Neural progenitor cell (in vitro differentiated cells): Measurements from ENCODE around the gene MAD1L1. TPM values are rescaled to one million over a fixed set of nuclear protein-coding genes. Genes with fewer than 3 reads are reported as not detected.
A peak's percentile ranks its signal among the peaks of the same experiment; 100 is the strongest.

Experiments used
- DNase-seq: peaks from one replicate; pipeline ENCODE4 v3.0.0-alpha.2; 2016; ENCODE audit warnings: low spot score
- H2AFZ ChIP-seq: fragments of 200-600 bp; sonication (generic); replicated peaks from 2 replicates; pipeline ENCODE4 v1.6.1; 2016; ENCODE audit warnings: antibody characterized with exemption
- H3F3A ChIP-seq: fragments of 200-600 bp; sonication (generic); 2 replicates; pipeline ENCODE4 v1.6.1; 2016; ENCODE audit warnings: antibody characterized with exemption, low read depth
- H3K27ac ChIP-seq: fragments of 200-600 bp; sonication (generic); 2 replicates; pipeline ENCODE4 v1.5.1; 2016; ENCODE audit warnings: mild to moderate bottlenecking
- H3K27me3 ChIP-seq: fragments of 200-600 bp; sonication (generic); 2 replicates; pipeline ENCODE4 v1.6.1; 2016; ENCODE audit warnings: mild to moderate bottlenecking, moderate library complexity
- H3K36me3 ChIP-seq: fragments of 200-600 bp; sonication (generic); 2 replicates; pipeline ENCODE4 v1.5.1; 2016
- H3K4me1 ChIP-seq: fragments of 200-600 bp; sonication (generic); 2 replicates; pipeline ENCODE4 v1.6.1; 2016; ENCODE audit warnings: mixed run types
- H3K4me2 ChIP-seq: fragments of 200-600 bp; sonication (generic); 2 replicates; pipeline ENCODE4 v1.6.1; 2016
- H3K4me3 ChIP-seq: fragments of 200-600 bp; sonication (generic); 2 replicates; pipeline ENCODE4 v1.5.1; 2016
- H3K79me2 ChIP-seq: fragments of 200-600 bp; sonication (generic); 2 replicates; pipeline ENCODE4 v1.6.1; 2016; ENCODE audit warnings: low read depth
- H3K9ac ChIP-seq: fragments of 200-600 bp; sonication (generic); 2 replicates; pipeline ENCODE4 v1.6.1; 2016
- H3K9me3 ChIP-seq: fragments of 200-600 bp; sonication (generic); 2 replicates; pipeline ENCODE4 v1.5.1; 2016; ENCODE audit warnings: low read depth
- H4K20me1 ChIP-seq: fragments of 200-600 bp; sonication (generic); 2 replicates; pipeline ENCODE4 v1.6.1; 2016; ENCODE audit warnings: low read depth
- H3K27ac Mint-ChIP-seq: 3 replicates; pipeline ENCODE4 v1.8.0; 2021; ENCODE audit warnings: mixed read lengths
- H3K27me3 Mint-ChIP-seq: 2 replicates; pipeline ENCODE4 v1.8.0; 2022; ENCODE audit warnings: low read depth, mild to moderate bottlenecking, inconsistent platforms, moderate library complexity, mixed read lengths; ENCODE audit not compliant: insufficient read depth
- H3K36me3 Mint-ChIP-seq: 3 replicates; pipeline ENCODE4 v1.8.0; 2021; ENCODE audit warnings: mixed read lengths
- H3K4me1 Mint-ChIP-seq: 3 replicates; pipeline ENCODE4 v1.8.0; 2021; ENCODE audit warnings: mixed read lengths
- H3K4me3 Mint-ChIP-seq: 3 replicates; pipeline ENCODE4 v1.8.0; 2021; ENCODE audit warnings: mild to moderate bottlenecking, moderate library complexity, mixed read lengths
- H3K9me3 Mint-ChIP-seq: 3 replicates; pipeline ENCODE4 v1.8.0; 2020; ENCODE audit warnings: mixed read lengths
- EZH2 ChIP-seq: fragments of 200-600 bp; sonication (generic); IDR thresholded peaks from 2 replicates; pipeline ENCODE4 v1.6.1; 2017; ENCODE audit warnings: antibody characterized with exemption, mild to moderate bottlenecking, moderate library complexity
- EZH2phosphoT487 ChIP-seq: fragments of 200-600 bp; sonication (generic); IDR thresholded peaks from 2 replicates; pipeline ENCODE4 v1.6.1; 2017; ENCODE audit warnings: antibody characterized with exemption
- total RNA-seq: library from RNA; depleted of rRNA; stranded (reverse); fragments of >200 nt; gene quantifications from 2 replicates; pipeline ENCODE4 v1.2.3, GENCODE V29; 2015; ENCODE audit warnings: low replicate concordance
- TF ChIP-seq, protein P1 (sequence below): fragments of 200-600 bp; sonication (generic); IDR thresholded peaks from 2 replicates; pipeline ENCODE4 v1.5.1; 2017; ENCODE audit warnings: antibody characterized with exemption, mild to moderate bottlenecking

Gene MAD1L1
- total RNA-seq, 1 donor from 2014 or later, result 23.7 TPM

DNA sequence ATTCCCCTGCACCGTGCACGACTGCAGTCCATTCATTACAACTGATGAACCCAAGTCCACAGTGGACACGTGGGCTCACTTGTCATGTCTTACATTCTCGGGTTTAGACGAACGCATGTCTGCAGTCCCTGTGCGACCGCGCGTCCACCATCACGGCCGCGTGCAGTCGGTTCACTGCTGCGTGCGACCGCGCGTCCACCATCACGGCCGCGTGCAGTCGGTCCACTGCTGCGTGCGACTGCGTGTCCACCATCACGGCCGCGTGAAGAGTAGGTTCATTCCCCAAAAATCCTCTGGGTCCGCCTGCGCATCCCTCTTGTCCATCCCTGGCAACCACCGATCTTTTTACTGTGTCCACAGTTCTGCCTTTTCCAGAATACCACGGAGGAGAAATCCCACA is 100.5 kb downstream of the MAD1L1 start:
- Histone ChIP-seq H3K4me1 (no peaks in the 10 kb centered on the region), H3K36me3 (no peaks in the 10 kb centered on the region)
- TF ChIP-seq, protein P1, sequence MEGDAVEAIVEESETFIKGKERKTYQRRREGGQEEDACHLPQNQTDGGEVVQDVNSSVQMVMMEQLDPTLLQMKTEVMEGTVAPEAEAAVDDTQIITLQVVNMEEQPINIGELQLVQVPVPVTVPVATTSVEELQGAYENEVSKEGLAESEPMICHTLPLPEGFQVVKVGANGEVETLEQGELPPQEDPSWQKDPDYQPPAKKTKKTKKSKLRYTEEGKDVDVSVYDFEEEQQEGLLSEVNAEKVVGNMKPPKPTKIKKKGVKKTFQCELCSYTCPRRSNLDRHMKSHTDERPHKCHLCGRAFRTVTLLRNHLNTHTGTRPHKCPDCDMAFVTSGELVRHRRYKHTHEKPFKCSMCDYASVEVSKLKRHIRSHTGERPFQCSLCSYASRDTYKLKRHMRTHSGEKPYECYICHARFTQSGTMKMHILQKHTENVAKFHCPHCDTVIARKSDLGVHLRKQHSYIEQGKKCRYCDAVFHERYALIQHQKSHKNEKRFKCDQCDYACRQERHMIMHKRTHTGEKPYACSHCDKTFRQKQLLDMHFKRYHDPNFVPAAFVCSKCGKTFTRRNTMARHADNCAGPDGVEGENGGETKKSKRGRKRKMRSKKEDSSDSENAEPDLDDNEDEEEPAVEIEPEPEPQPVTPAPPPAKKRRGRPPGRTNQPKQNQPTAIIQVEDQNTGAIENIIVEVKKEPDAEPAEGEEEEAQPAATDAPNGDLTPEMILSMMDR, result no peak
- TF ChIP-seq EZH2phosphoT487, result no peak
- no peak for TF ChIP-seq EZH2

DNA sequence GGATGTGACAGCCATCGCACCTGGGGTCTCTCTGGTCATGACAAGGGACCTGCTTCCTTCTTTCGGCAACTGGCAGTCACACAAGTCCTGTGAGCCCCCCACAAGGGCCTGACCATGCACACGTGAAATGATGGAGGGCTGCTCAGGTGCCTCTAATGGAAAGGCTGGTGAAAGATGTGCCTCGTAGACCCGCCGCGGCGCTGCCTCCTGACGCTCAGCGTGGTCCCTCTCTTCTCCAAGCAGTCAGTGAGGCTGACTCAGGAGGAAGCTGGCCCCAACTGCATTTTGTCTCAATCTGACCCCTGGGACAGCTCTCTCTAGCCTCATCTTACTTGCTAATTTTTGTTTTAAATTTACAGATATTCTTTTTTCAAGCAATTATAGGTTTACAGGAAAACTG is 100.9 kb downstream of the MAD1L1 start:
- Mint-ChIP-seq H3K4me1 (peaks cover 20% of the 10 kb centered on the region), H3K4me3 (no peak overlapping the region), H3K27ac (peak overlapping the region; percentile 28), H3K9me3 (no peaks in the 10 kb centered on the region), H3K27me3 (peaks cover 5% of the 10 kb centered on the region), H3K36me3 (peaks cover 27% of the 10 kb centered on the region)
- H3K4me2 ChIP-seq, result no peak overlapping the region
- H3K4me1 ChIP-seq, result no peaks in the 10 kb centered on the region
- H4K20me1 ChIP-seq, result no peaks in the 10 kb centered on the region
- no peak overlapping the region for H2AFZ ChIP-seq
- H3K36me3 ChIP-seq, result no peaks in the 10 kb centered on the region
- H3K9me3 ChIP-seq, result no peaks in the 10 kb centered on the region
- no peak overlapping the region for H3K27ac ChIP-seq
- H3K27me3 ChIP-seq, result no peaks in the 10 kb centered on the region
- H3F3A ChIP-seq, result no peaks in the 10 kb centered on the region
- no peak for DNase-seq
- no peak overlapping the region for H3K9ac ChIP-seq
- no peak overlapping the region for H3K4me3 ChIP-seq
- no peaks in the 10 kb centered on the region for H3K79me2 ChIP-seq
- TF ChIP-seq EZH2 (no peak), EZH2phosphoT487 (no peak)
- TF ChIP-seq, protein P1, result no peak

More for the DNA sequence above, 100.5 kb downstream of the MAD1L1 start:
- no peak for DNase-seq
- no peaks in the 10 kb centered on the region for H4K20me1 ChIP-seq
- no peaks in the 10 kb centered on the region for H3F3A ChIP-seq
- no peak overlapping the region for H3K9ac ChIP-seq
- no peak overlapping the region for H3K4me2 ChIP-seq
- no peak overlapping the region for H3K27ac ChIP-seq
- Mint-ChIP-seq H3K27ac (peak overlapping the region; percentile 28), H3K4me3 (no peak overlapping the region), H3K4me1 (peaks cover 20% of the 10 kb centered on the region), H3K27me3 (peaks cover 4% of the 10 kb centered on the region), H3K9me3 (no peaks in the 10 kb centered on the region), H3K36me3 (peaks cover 30% of the 10 kb centered on the region)
- no peaks in the 10 kb centered on the region for H3K79me2 ChIP-seq
- H3K27me3 ChIP-seq, result no peaks in the 10 kb centered on the region
- no peak overlapping the region for H3K4me3 ChIP-seq
- H3K9me3 ChIP-seq, result no peaks in the 10 kb centered on the region
- no peak overlapping the region for H2AFZ ChIP-seq

DNA sequence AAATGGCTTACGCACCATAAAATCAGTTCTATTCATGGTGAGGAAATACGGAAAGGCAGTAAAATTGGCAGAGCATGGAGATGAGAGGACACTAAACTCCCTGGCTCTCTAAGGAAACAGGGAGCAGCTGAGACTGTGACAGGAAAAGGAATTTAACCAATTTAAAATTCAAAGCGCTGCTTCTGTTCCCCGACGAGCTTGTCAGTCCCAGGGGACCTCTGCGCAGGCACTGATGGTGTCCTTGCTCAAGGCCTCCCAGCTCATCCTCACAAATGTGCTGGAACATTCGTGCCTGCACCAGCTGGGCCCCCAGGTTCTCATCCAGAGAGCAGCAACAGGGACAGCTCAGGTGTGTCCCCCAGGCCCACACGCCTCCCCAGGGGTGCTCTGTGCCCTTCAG is 101.4 kb downstream of the MAD1L1 start:
- Mint-ChIP-seq H3K4me1 (peaks cover 20% of the 10 kb centered on the region), H3K36me3 (peaks cover 27% of the 10 kb centered on the region), H3K27me3 (peaks cover 5% of the 10 kb centered on the region), H3K27ac (no peak overlapping the region), H3K9me3 (no peaks in the 10 kb centered on the region), H3K4me3 (no peak overlapping the region)
- TF ChIP-seq, protein P1, result no peak
- Histone ChIP-seq H3K27ac (no peak overlapping the region), H3K27me3 (no peaks in the 10 kb centered on the region), H3K4me1 (no peaks in the 10 kb centered on the region), H4K20me1 (no peaks in the 10 kb centered on the region), H3K36me3 (no peaks in the 10 kb centered on the region), H3K9ac (no peak overlapping the region), H3K4me2 (no peak overlapping the region), H3K4me3 (no peak overlapping the region), H3K79me2 (no peaks in the 10 kb centered on the region), H3F3A (no peaks in the 10 kb centered on the region), H3K9me3 (no peaks in the 10 kb centered on the region), H2AFZ (no peak overlapping the region)
- no peak for DNase-seq

DNA sequence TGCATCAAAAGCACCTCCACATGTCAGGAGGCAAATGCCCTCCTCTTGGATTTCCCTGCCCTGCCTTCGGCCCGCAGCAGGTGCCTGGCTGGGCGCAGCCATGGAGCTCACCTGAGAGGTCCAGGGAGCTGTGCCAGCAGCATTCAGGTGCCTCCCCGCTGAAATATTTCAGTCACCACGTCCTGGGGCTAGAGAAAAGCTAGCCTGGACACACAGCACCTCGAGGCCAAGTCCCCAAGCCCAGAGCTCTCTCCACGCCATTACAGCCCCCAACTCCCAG is 102.7 kb downstream of the MAD1L1 start:
- H3K79me2 ChIP-seq, result no peaks in the 10 kb centered on the region
- no peaks in the 10 kb centered on the region for H3K4me1 ChIP-seq
- H2AFZ ChIP-seq, result no peak overlapping the region
- no peak overlapping the region for H3K9ac ChIP-seq
- H3K27me3 Mint-ChIP-seq, result peaks cover 3% of the 10 kb centered on the region
- no peaks in the 10 kb centered on the region for H3K27me3 ChIP-seq
- no peak for TF ChIP-seq EZH2
- no peak for TF ChIP-seq EZH2phosphoT487
- TF ChIP-seq, protein P1, result no peak
- H3K27ac Mint-ChIP-seq, result no peak overlapping the region
- H3K9me3 ChIP-seq, result no peaks in the 10 kb centered on the region
- H3K4me2 ChIP-seq, result no peak overlapping the region
- H3K36me3 Mint-ChIP-seq, result peaks cover 20% of the 10 kb centered on the region
- H3K4me3 Mint-ChIP-seq, result no peak overlapping the region
- peaks cover 20% of the 10 kb centered on the region for H3K4me1 Mint-ChIP-seq
- no peak for DNase-seq
- no peak overlapping the region for H3K27ac ChIP-seq
- no peaks in the 10 kb centered on the region for H4K20me1 ChIP-seq
- no peak overlapping the region for H3K4me3 ChIP-seq
- no peaks in the 10 kb centered on the region for H3F3A ChIP-seq
- no peaks in the 10 kb centered on the region for H3K36me3 ChIP-seq
- H3K9me3 Mint-ChIP-seq, result no peaks in the 10 kb centered on the region
